ENCODE data around the gene MARS1.

Gene MARS1

GRCh38 chr12:57459750-57460467, 28.0 kb upstream of the MARS1 start, which contains the start of gene GLI1:
TSS of gene GLI1 (plus strand) at chr12:57459785. CDS start at chr12:57463692, 3,907 bp downstream.
- DNase-seq (ENCODE audit: insufficient read length) (no peak), FAIRE-seq (no peak)
- TF ChIP-seq POLR2A (IDR thresholded peaks at IDR 0.05; ENCODE audit: low read depth, low read length): no peak

GRCh38 chr12:57460468-57460784, 27.4 kb upstream of the MARS1 start:
- no peak for FAIRE-seq
- TF ChIP-seq TAF1 (IDR thresholded peaks at IDR 0.05; ENCODE audit: borderline replicate concordance, low read depth, low read length) (no peak), POLR2A (IDR thresholded peaks at IDR 0.05; ENCODE audit: low read depth, low read length) (no peak)
- DNase-seq (ENCODE audit: insufficient read length): no peak

GRCh38 chr12:57460841-57461275, 27.0 kb upstream of the MARS1 start:
- DNase-seq (ENCODE audit: insufficient read length): no peak
- TF ChIP-seq POLR2AphosphoS5 (IDR thresholded peaks at IDR 0.05; ENCODE audit: low read depth, low read length): no peak
- TF ChIP-seq TAF1 (IDR thresholded peaks at IDR 0.05; ENCODE audit: borderline replicate concordance, low read depth, low read length): no peak
- no peak for FAIRE-seq

GRCh38 chr12:57461276-57461916, 26.5 kb upstream of the MARS1 start:
- TF ChIP-seq POLR2A (IDR thresholded peaks at IDR 0.05; ENCODE audit: low read depth, low read length): no peak
- TF ChIP-seq TAF1 (IDR thresholded peaks at IDR 0.05; ENCODE audit: borderline replicate concordance, low read depth, low read length): no peak
- TF ChIP-seq POLR2AphosphoS5 (IDR thresholded peaks at IDR 0.05; ENCODE audit: low read depth, low read length): no peak
- no peak for FAIRE-seq
- no peak for DNase-seq (ENCODE audit: insufficient read length)

- no peak for DNase-seq (ENCODE audit: insufficient read length)
- no peak for TF ChIP-seq TAF1 (IDR thresholded peaks at IDR 0.05; ENCODE audit: borderline replicate concordance, low read depth, low read length)
- no peak for TF ChIP-seq POLR2AphosphoS5 (IDR thresholded peaks at IDR 0.05; ENCODE audit: low read depth, low read length)
- TF ChIP-seq POLR2A (IDR thresholded peaks at IDR 0.05; ENCODE audit: low read depth, low read length): no peak
- FAIRE-seq: peak; percentile 5
Observed at GRCh38 chr12:57461917-57462250, 26.0 kb upstream of the MARS1 start.

- DNase-seq (ENCODE audit: insufficient read length) (peak; percentile 96), FAIRE-seq (peak; percentile 96)
- TF ChIP-seq POLR2AphosphoS5 (IDR thresholded peaks at IDR 0.05; ENCODE audit: low read depth, low read length) (no peak), TAF1 (IDR thresholded peaks at IDR 0.05; ENCODE audit: borderline replicate concordance, low read depth, low read length) (no peak), POLR2A (IDR thresholded peaks at IDR 0.05; ENCODE audit: low read depth, low read length) (no peak)
Observed at GRCh38 chr12:57462251-57462911, 25.5 kb upstream of the MARS1 start.

GRCh38 chr12:57462912-57463253, 25.0 kb upstream of the MARS1 start:
- FAIRE-seq (no peak), DNase-seq (ENCODE audit: insufficient read length) (no peak)
- no peak for TF ChIP-seq POLR2AphosphoS5 (IDR thresholded peaks at IDR 0.05; ENCODE audit: low read depth, low read length)
- no peak for TF ChIP-seq POLR2A (IDR thresholded peaks at IDR 0.05; ENCODE audit: low read depth, low read length)
- no peak for TF ChIP-seq TAF1 (IDR thresholded peaks at IDR 0.05; ENCODE audit: borderline replicate concordance, low read depth, low read length)

- TF ChIP-seq TAF1 (IDR thresholded peaks at IDR 0.05; ENCODE audit: borderline replicate concordance, low read depth, low read length): no peak
- TF ChIP-seq POLR2A (IDR thresholded peaks at IDR 0.05; ENCODE audit: low read depth, low read length): no peak
- TF ChIP-seq POLR2AphosphoS5 (IDR thresholded peaks at IDR 0.05; ENCODE audit: low read depth, low read length): no peak
- DNase-seq (ENCODE audit: insufficient read length) (no peak), FAIRE-seq (no peak)
Observed at GRCh38 chr12:57464569-57464968, 23.3 kb upstream of the MARS1 start.

- no peak for FAIRE-seq
- DNase-seq (ENCODE audit: insufficient read length): no peak
- no peak for TF ChIP-seq POLR2AphosphoS5 (IDR thresholded peaks at IDR 0.05; ENCODE audit: low read depth, low read length)
- TF ChIP-seq TAF1 (IDR thresholded peaks at IDR 0.05; ENCODE audit: borderline replicate concordance, low read depth, low read length): no peak
- no peak for TF ChIP-seq POLR2A (IDR thresholded peaks at IDR 0.05; ENCODE audit: low read depth, low read length)
Observed at GRCh38 chr12:57465030-57465746, 22.7 kb upstream of the MARS1 start.

- no peak for FAIRE-seq
- TF ChIP-seq POLR2A (IDR thresholded peaks at IDR 0.05; ENCODE audit: low read depth, low read length) (no peak), POLR2AphosphoS5 (IDR thresholded peaks at IDR 0.05; ENCODE audit: low read depth, low read length) (no peak), TAF1 (IDR thresholded peaks at IDR 0.05; ENCODE audit: borderline replicate concordance, low read depth, low read length) (no peak)
- no peak for DNase-seq (ENCODE audit: insufficient read length)
Observed at GRCh38 chr12:57465747-57466505, 21.9 kb upstream of the MARS1 start.

- DNase-seq (ENCODE audit: insufficient read length) (no peak), FAIRE-seq (no peak)
- TF ChIP-seq TAF1 (IDR thresholded peaks at IDR 0.05; ENCODE audit: borderline replicate concordance, low read depth, low read length) (no peak), POLR2A (IDR thresholded peaks at IDR 0.05; ENCODE audit: low read depth, low read length) (no peak), POLR2AphosphoS5 (IDR thresholded peaks at IDR 0.05; ENCODE audit: low read depth, low read length) (no peak; the same call in 1 of the 2 replicates)
Observed at GRCh38 chr12:57467212-57467874, 20.5 kb upstream of the MARS1 start.
